Common myeloid progenitor, CD34-positive (primary cell): ENCODE measurements around the gene B3GALT6. TPM values are rescaled to one million over a fixed set of nuclear protein-coding genes. Genes with fewer than 3 reads are reported as not detected.

Source experiments
- CTCF ChIA-PET: fragments of 350-600 bp; sonication (Branson Sonifier 250); formaldehyde crosslinking; loops from one replicate; lab custom pipeline; 2021; ENCODE audit warnings: antibody characterized with exemption; lab: Charles Lee
- POLR2A ChIA-PET: fragments of 350-600 bp; sonication (Branson Sonifier 250); formaldehyde crosslinking; loops from one replicate; lab custom pipeline; 2021; ENCODE audit warnings: antibody characterized with exemption; lab: Charles Lee
- DNase-seq, 3 donors: peaks; one replicate each; pipeline versions ENCODE4 v3.0.0 to v3.0.0-alpha.2; 2013
- H3K27ac ChIP-seq, 2 experiments: 1 replicate in 1 of 2; 2 replicates in 1 of 2; pipeline ENCODE4 v1.7.0; 2013; ENCODE audit warnings: inconsistent platforms in 2 of 2, low read length in 2 of 2, mild to moderate bottlenecking in 2 of 2, low read depth in 1 of 2, moderate library complexity in 1 of 2; ENCODE audit not compliant: severe bottlenecking in 2 of 2, insufficient read depth in 1 of 2, poor library complexity in 1 of 2
- H3K27me3 ChIP-seq, 5 experiments: replicated peaks in 2 of 5; 1 replicate in 3 of 5; 2 replicates in 2 of 5; pipeline versions ENCODE4 v1.6.1 to v1.7.0; 2013; ENCODE audit warnings: low read length in 4 of 5, mild to moderate bottlenecking in 2 of 5, moderate library complexity in 2 of 5, inconsistent platforms in 1 of 5; ENCODE audit not compliant: insufficient read depth in 5 of 5, control insufficient read depth in 4 of 5
- H3K36me3 ChIP-seq, 4 experiments: 1 replicate in 2 of 4; 2 replicates in 2 of 4; pipeline versions ENCODE4 v1.6.1 to v1.7.0; 2013; ENCODE audit warnings: low read length in 3 of 4, control low read depth in 1 of 4, mild to moderate bottlenecking in 1 of 4; ENCODE audit not compliant: control insufficient read depth in 4 of 4, insufficient read depth in 4 of 4
- H3K4me1 ChIP-seq, 4 experiments: 1 replicate in 3 of 4; 2 replicates in 1 of 4; pipeline versions ENCODE4 v1.6.1 to v1.7.1; 2013; ENCODE audit warnings: low read length in 3 of 4, mild to moderate bottlenecking in 3 of 4, control low read depth in 1 of 4, inconsistent platforms in 1 of 4, moderate library complexity in 1 of 4; ENCODE audit not compliant: control insufficient read depth in 4 of 4, insufficient read depth in 4 of 4; ENCODE audit errors: control extremely low read depth in 1 of 4
- H3K4me3 ChIP-seq, 7 experiments: 1 replicate in 4 of 7; 2 replicates in 3 of 7; pipeline versions ENCODE4 v1.5.1 to v1.7.0; 2013; ENCODE audit warnings: mild to moderate bottlenecking in 7 of 7, low read length in 6 of 7, moderate library complexity in 6 of 7, inconsistent platforms in 2 of 7, low read depth in 2 of 7, control low read depth in 1 of 7; ENCODE audit not compliant: insufficient read depth in 4 of 7, control insufficient read depth in 1 of 7; ENCODE audit errors: extremely low read depth in 1 of 7
- H3K9me3 ChIP-seq, 5 experiments: 1 replicate in 4 of 5; 2 replicates in 1 of 5; pipeline versions ENCODE4 v1.6.1 to v1.7.1; 2013; ENCODE audit warnings: low read length in 4 of 5, mild to moderate bottlenecking in 2 of 5, inconsistent platforms in 1 of 5, low read depth in 1 of 5, moderate library complexity in 1 of 5; ENCODE audit not compliant: control insufficient read depth in 4 of 5, insufficient read depth in 2 of 5; ENCODE audit errors: control extremely low read depth in 1 of 5
- WGBS: methylation state at CpG from one replicate; pipeline ENCODE4 v1.1.5; 2013; ENCODE audit not compliant: insufficient coverage; 5-methylcytosine and 5-hydroxymethylcytosine counted together
- polyA plus RNA-seq: library from polyadenylated mRNA; unstranded; fragments of 120-200 nt; gene quantifications from one replicate; pipeline ENCODE4 v1.2.1, GENCODE V29; 2013

Gene B3GALT6
- 12.6 TPM for polyA plus RNA-seq

DNA sequence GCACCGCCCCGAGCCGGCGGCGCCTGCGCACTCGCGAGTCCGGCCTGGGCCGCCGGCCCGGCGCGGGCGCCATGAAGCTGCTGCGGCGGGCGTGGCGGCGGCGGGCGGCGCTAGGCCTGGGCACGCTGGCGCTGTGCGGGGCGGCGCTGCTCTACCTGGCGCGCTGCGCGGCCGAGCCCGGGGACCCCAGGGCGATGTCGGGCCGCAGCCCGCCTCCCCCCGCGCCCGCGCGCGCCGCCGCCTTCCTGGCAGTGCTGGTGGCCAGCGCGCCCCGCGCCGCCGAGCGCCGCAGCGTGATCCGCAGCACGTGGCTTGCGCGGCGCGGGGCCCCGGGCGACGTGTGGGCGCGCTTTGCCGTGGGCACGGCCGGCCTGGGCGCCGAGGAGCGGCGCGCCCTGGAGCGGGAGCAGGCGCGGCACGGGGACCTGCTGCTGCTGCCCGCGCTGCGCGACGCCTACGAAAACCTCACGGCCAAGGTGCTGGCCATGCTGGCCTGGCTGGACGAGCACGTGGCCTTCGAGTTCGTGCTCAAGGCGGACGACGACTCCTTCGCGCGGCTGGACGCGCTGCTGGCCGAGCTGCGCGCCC, at the start of gene B3GALT6:
Gene B3GALT6, plus strand, starts transcription at position 30 of the 588 bp plus-strand sequence. Its CDS starts 42 bp downstream, at position 72.
- 7% methylated on average over 76 of the region's 100 CpGs for WGBS
- Histone ChIP-seq H3K4me1 (peaks cover 4 to 35% (median 33%) of the 10 kb centered on the region in 4 experiments), H3K4me3 (peak within 1 kb of the TSS; percentile 79 to 97 (median 94)), H3K27ac (peak within 1 kb of the TSS; percentile 84 to 92), H3K9me3 (no peaks in the 10 kb centered on the region), H3K27me3 (peaks cover 0 to 4% (median 0%) of the 10 kb centered on the region in 5 experiments), H3K36me3 (peaks cover 0 to 44% (median 28%) of the 10 kb centered on the region in 4 experiments)
- DNase-seq = peak in 2 of 3 donors; percentile 27 to 76
- POLR2A ChIA-PET = interaction anchor here (0.9 to 1.4 kb wide), 2 partner anchors 9 to 19 kb away, joined by 4 to 5 read pairs; no protein-coding TSS in a partner anchor
- CTCF ChIA-PET = interaction anchor here (1.5 to 2.0 kb wide), 3 partner anchors 76 to 110 kb away, joined by 3 to 13 read pairs (median 5); no protein-coding TSS in a partner anchor

DNA sequence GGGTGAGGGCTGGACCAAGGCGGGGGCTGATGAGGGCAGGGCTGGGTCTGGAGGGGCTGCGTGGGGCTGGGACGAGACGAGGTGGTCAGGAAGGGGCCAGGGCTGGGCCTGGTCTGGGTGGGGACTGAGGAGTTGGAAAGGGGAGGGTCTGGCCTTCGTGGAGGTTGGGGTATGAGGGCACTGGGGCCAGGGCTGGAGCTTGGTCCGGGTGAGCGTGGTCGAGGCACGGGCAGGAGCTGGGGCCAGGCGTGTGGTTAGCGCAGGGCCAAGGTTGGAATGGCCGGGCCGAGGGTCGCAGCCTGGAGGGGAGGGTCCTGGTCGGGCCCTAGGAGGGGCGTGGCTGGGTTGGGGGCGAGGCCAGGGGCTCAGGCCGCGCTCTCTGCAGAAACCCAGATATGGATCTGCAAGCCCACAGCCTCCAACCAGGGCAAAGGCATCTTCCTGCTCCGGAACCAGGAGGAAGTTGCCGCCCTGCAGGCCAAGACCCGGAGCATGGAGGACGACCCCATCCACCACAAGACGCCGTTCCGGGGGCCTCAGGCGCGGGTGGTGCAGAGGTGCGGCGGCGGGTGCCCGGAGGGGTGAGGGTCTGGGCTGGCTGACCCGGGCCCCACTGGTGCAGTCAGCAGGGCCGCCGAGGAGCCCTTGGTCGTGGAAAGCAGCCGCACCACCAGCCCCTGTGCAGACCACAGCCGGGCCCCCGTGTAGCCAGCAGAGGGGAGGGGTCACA, 49.4 kb upstream of the B3GALT6 start:
- H3K9me3 ChIP-seq = no peaks in the 10 kb centered on the region
- no peak overlapping the region for H3K27ac ChIP-seq
- H3K4me3 ChIP-seq = peak overlapping the region in 5 of 7 experiments; percentile 29 to 53 (median 46)
- H3K36me3 ChIP-seq = no peaks in the 10 kb centered on the region
- POLR2A ChIA-PET = interaction anchor here (1.6 kb wide), 1 partner anchor 9 kb away, joined by 5 read pairs; the partner anchor contains the start of gene TTLL10
- CTCF ChIA-PET = interaction anchor here (0.7 to 1.2 kb wide), 4 partner anchors 25 to 60 kb away, joined by 3 to 5 read pairs (median 4); no protein-coding TSS in a partner anchor
- peak; percentile 40 to 73 (median 73) for DNase-seq
- H3K4me1 ChIP-seq = peaks cover 0 to 34% (median 22%) of the 10 kb centered on the region in 4 experiments
- H3K27me3 ChIP-seq = no peaks in the 10 kb centered on the region
- 27% methylated on average over 33 of the region's 39 CpGs for WGBS

DNA sequence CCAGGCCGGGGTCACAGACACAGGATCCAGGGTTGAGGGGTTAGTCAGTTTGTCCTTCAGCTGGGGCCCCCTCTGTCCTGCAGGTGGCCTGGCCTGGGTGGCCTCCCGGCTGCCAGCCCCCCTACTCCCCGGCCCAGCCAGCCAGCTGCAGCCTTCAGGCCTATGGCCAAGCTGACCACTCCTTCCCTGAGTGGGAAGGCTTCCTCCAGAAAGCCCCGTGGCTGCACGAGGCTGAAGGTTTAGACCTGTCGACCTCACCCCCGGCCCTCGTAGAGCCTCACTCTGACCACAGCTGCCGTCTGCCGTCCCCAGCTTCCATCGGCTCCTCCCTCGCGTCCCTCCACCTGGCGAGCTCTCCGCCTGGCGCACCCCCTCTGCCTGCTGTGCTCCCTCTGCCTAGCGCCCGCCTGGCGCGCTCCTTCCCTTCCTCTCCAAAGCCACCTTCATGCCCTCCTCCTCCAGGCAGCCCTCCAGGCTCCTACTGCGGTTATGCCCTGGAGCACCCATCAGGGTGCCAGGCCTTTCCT, 48.8 kb upstream of the B3GALT6 start:
- POLR2A ChIA-PET = interaction anchor here (0.5 to 1.6 kb wide), 2 partner anchors 9 to 26 kb away, joined by 3 to 5 read pairs; partner anchors contain the start of gene TTLL10
- Histone ChIP-seq H3K27ac (no peak overlapping the region), H3K4me3 (peak overlapping the region in 5 of 7 experiments; percentile 29 to 53 (median 46)), H3K9me3 (no peaks in the 10 kb centered on the region), H3K36me3 (no peaks in the 10 kb centered on the region), H3K27me3 (no peaks in the 10 kb centered on the region), H3K4me1 (peaks cover 0 to 34% (median 22%) of the 10 kb centered on the region in 4 experiments)
- WGBS = 83% methylated on average over 18 of the region's 21 CpGs
- CTCF ChIA-PET = interaction anchor here (0.7 to 1.2 kb wide), 3 partner anchors 25 to 47 kb away, joined by 3 to 5 read pairs (median 3); no protein-coding TSS in a partner anchor
- no peak for DNase-seq

DNA sequence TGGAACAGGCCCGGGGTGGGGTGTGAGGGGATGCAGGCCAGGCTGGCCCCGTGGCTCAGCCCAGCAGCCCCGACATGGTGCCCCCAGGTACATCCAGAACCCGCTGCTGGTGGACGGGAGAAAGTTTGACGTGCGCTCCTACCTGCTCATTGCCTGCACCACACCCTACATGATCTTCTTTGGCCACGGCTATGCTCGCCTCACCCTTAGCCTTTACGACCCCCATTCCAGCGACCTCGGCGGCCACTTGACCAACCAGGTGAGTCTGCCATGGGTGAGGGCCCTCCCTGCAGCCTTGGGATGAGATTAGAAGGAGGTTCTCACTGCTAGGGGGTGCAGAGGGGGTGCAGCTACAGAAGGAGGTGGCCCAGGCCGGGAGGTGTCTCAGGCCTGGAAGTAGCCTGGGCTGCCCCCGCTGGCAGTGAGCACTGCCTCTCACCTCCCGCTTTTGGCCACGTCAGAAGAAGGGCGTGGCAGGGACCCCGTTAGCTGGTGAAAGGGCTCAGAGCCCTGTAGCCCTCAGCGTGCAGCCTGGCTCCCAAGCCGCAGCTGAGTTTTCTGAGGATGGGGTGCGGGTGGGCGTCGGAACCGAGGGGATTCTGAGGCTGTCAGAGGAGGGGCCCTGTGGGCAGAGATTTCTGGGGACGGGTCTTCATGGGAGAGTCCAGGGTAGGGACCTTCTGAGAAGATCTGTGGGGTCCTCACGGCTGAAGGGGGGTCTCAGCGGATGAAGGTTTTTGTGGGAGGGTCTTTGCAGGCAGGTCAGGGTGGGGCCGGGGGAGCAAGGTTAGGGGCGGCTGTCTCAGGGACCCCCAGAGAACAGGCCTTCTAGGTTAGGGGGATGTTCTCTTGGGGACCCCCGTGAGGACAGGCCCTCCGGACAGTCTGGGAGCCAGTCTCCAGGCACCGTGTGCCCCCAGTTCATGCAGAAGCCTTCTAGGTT, 47.9 kb upstream of the B3GALT6 start:
- Histone ChIP-seq H3K9me3 (no peaks in the 10 kb centered on the region), H3K4me1 (peaks cover 0 to 37% (median 24%) of the 10 kb centered on the region in 4 experiments), H3K4me3 (no peak overlapping the region), H3K27ac (no peak overlapping the region), H3K36me3 (no peaks in the 10 kb centered on the region), H3K27me3 (no peaks in the 10 kb centered on the region)
- ChIA-PET CTCF (interaction anchor here (0.8 kb wide), 1 partner anchor 48 kb away, joined by 3 read pairs; no protein-coding TSS in a partner anchor), POLR2A (interaction anchor here (0.5 to 1.6 kb wide), 2 partner anchors 10 to 25 kb away, joined by 3 to 5 read pairs; partner anchors contain the start of gene TTLL10)
- 96% methylated on average over 27 of the region's 33 CpGs for WGBS
- no peak for DNase-seq

DNA sequence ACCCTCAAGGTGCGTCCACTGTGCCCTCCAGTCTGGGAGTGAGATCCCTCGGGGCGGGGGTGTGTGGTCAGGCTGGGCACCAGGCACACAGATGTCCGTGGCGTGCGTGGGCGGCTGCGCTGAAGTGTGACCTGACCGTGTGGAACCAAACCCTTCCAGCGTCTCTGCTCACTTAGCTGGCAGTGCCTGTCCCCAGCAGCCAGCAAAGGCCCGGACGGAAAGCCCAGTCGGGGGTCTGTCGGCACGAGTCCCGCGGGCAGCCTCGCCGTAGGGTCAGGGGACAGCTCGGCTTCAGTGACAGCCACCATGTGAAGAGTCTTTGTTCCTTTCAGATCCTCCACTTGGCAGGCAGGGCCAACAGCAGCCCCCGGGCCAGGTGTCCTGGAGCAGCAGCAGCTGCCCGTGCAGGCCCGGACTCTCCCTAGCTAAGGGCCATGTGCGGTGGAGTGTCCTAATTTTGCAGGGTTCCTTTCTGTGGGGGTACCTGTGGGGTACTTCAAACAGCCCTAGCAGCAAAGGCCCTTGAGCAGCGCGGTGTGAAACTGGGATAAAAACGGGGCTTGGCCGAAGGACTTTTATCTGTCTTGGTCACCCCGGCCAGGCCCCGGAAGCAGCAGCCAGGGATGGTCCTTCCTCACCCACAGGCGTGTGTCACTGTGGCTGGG, 46.8 kb upstream of the B3GALT6 start:
- CTCF ChIA-PET = interaction anchor here (3.6 kb wide), 1 partner anchor 15 kb away, joined by 12 read pairs; no protein-coding TSS in a partner anchor
- Histone ChIP-seq H3K9me3 (no peaks in the 10 kb centered on the region), H3K36me3 (no peaks in the 10 kb centered on the region), H3K27ac (no peak overlapping the region), H3K4me1 (peaks cover 0 to 41% (median 25%) of the 10 kb centered on the region in 4 experiments), H3K27me3 (no peaks in the 10 kb centered on the region), H3K4me3 (no peak overlapping the region)
- WGBS = 96% methylated on average over 27 of the region's 31 CpGs
- POLR2A ChIA-PET = no interaction called here
- DNase-seq = no peak

DNA sequence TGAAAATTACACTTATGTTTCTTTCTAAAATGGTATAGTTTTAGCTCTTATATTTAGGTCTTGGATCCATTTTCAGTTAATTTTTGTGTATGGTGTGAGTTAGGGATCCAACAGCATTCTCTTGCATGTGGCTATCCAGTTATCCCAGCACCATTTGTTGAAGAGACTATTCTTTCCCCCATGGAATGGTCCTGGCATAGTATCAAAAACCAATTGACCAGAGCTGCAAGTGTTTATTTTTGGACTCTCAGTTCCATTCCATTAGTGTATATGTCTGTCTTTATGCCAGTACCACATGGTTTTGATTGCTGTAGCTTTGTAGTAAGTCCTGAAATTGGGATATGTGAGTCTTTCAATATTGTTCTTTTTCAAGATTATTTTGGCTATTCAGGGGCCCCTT, 44.1 kb upstream of the B3GALT6 start:
- Histone ChIP-seq H3K4me1 (peaks cover 0 to 26% (median 12%) of the 10 kb centered on the region in 4 experiments), H3K27me3 (no peaks in the 10 kb centered on the region), H3K4me3 (no peak overlapping the region), H3K36me3 (no peaks in the 10 kb centered on the region), H3K9me3 (peaks cover 0 to 7% (median 2%) of the 10 kb centered on the region in 5 experiments), H3K27ac (no peak overlapping the region)
- ChIA-PET POLR2A (no interaction called here), CTCF (interaction anchor here (0.6 to 3.6 kb wide), 5 partner anchors 12 to 28 kb away, joined by 3 to 12 read pairs (median 4); partner anchors contain the start of gene TNFRSF4)
- DNase-seq = no peak
